OCI-LY7 (cell line): ENCODE results near the gene NRAS.

Experiments
- EZH2phosphoT487 ChIP-seq: fragments of 200-600 bp; sonication (generic); IDR thresholded peaks from 2 replicates; pipeline ENCODE4 v1.6.1; 2018; ENCODE audit warnings: low read depth, borderline replicate concordance, mild to moderate bottlenecking, mixed run types, antibody characterized with exemption, low read length, moderate library complexity, mixed read lengths
- TF ChIP-seq, protein P1 (sequence below): fragments of 200-600 bp; sonication (generic); conservative IDR thresholded peaks from 2 replicates; pipeline ENCODE4 v1.5.1; 2014; ENCODE audit warnings: mild to moderate bottlenecking, antibody characterized with exemption, low read length, moderate library complexity, mixed read lengths

GRCh38 chr1:114720492-114720891 is 3.9 kb upstream of the NRAS start:
- TF ChIP-seq, protein P1, sequence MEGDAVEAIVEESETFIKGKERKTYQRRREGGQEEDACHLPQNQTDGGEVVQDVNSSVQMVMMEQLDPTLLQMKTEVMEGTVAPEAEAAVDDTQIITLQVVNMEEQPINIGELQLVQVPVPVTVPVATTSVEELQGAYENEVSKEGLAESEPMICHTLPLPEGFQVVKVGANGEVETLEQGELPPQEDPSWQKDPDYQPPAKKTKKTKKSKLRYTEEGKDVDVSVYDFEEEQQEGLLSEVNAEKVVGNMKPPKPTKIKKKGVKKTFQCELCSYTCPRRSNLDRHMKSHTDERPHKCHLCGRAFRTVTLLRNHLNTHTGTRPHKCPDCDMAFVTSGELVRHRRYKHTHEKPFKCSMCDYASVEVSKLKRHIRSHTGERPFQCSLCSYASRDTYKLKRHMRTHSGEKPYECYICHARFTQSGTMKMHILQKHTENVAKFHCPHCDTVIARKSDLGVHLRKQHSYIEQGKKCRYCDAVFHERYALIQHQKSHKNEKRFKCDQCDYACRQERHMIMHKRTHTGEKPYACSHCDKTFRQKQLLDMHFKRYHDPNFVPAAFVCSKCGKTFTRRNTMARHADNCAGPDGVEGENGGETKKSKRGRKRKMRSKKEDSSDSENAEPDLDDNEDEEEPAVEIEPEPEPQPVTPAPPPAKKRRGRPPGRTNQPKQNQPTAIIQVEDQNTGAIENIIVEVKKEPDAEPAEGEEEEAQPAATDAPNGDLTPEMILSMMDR: no peak
- no peak for TF ChIP-seq EZH2phosphoT487
